Ovary (tissue), 9 donors: ENCODE results near the gene RBM15. TPM values are rescaled to one million over a fixed set of nuclear protein-coding genes. Genes with fewer than 3 reads are reported as not detected.

ENCODE experiments used
- DNase-seq, 5 donors: peaks; one replicate each; pipeline ENCODE4 v3.0.0-alpha.2; 2019 to 2020
- H3K27ac ChIP-seq, 2 donors: fragments of 200-600 bp; one replicate each; pipeline versions ENCODE4 v1.5.1 to v1.8.0; 2019 to 2022
- H3K27me3 ChIP-seq: fragments of 200-600 bp; one replicate; pipeline ENCODE4 v1.8.0; 2022
- H3K36me3 ChIP-seq: fragments of 200-600 bp; sonication (generic); one replicate; pipeline ENCODE4 v1.5.1; 2019
- H3K4me1 ChIP-seq: one replicate; pipeline ENCODE4 v1.8.1; 2013; ENCODE audit warnings: mild to moderate bottlenecking, moderate library complexity; ENCODE audit not compliant: insufficient read depth
- H3K4me3 ChIP-seq: fragments of 200-600 bp; sonication (generic); one replicate; pipeline ENCODE4 v1.5.1; 2017
- H3K9me3 ChIP-seq, 2 donors: fragments of 200-600 bp in 1 of 2; sonication (generic) in 1 of 2; one replicate each; pipeline versions ENCODE4 v1.5.1 to v1.8.1; 2013 to 2019; ENCODE audit warnings: mild to moderate bottlenecking in 1 of 2, moderate library complexity in 1 of 2
- CTCF ChIP-seq, 3 donors: fragments of 450-650 bp in 2 of 3; fragments of 200-600 bp in 1 of 3; IDR thresholded peaks; one replicate each; pipeline versions ENCODE4 v1.5.1 to v1.8.0; 2016 to 2022; ENCODE audit warnings: antibody characterized with exemption in 3 of 3, mild to moderate bottlenecking in 1 of 3
- EP300 ChIP-seq: sonication (generic); formaldehyde crosslinking; IDR thresholded peaks from one replicate; pipeline ENCODE4 v1.6.1; 2017; ENCODE audit warnings: antibody characterized with exemption
- POLR2A ChIP-seq: fragments of 450-650 bp; IDR thresholded peaks from one replicate; pipeline ENCODE4 v1.6.1; 2017; ENCODE audit warnings: antibody characterized with exemption, mild to moderate bottlenecking, moderate library complexity
- WGBS, 3 donors: extraction: QIAGEN DNeasy Blood & Tissue Kit in 1 of 3; methylation state at CpG; one replicate each; pipeline versions ENCODE4 v1.1.5 to v1.1.7; 2013 to 2017; 5-methylcytosine and 5-hydroxymethylcytosine counted together
- intact Hi-C, 4 donors: fragments of 100-400 bp; cut with DNase I; formaldehyde crosslinking; loops; one replicate each; pipeline versions ENCODE4 v1.11.0 to v1.15.1; 2022 to 2023
- polyA plus RNA-seq, 2 donors: library from polyadenylated mRNA; stranded (reverse); fragments of 200-250 nt in 1 of 2; fragments of 350-450 nt in 1 of 2; fragmentation: Illumina TruSeq in 1 of 2; extraction: RNeasy Lipid Tissue Mini Kit (QIAGEN cat#74804) in 1 of 2; gene quantifications; one replicate each; pipeline ENCODE4 v1.2.3, GENCODE V29; 2013 to 2014
- total RNA-seq, 7 donors: library from RNA; depleted of rRNA in 2 of 7; stranded (reverse); fragments of >200 nt in 2 of 7; fragmentation: NEBNext Ultra II Directional in 3 of 7; extraction: Animal tissue kit (Norgen Biotek cat#: 25700) in 3 of 7; gene quantifications; one replicate each; pipeline versions ENCODE4 v1.1.0 to v1.2.4, GENCODE V29; 2016 to 2023
- donor health status: DM: no; HTN: no; CAD: no; lungs with moderate emphysema.
- donor health status: DM: no; HTN: no; CAD: no.
- donor health status: Bipolar disorder and iron deficiency.
- donor health status: DM: yes; HTN: yes; CAD: no.
- donor health status: DM: no; HTN: no; CAD: no.
- donor health status: DM: yes; HTN: yes; CAD: no.

The RBM15 gene
- total and polyA plus RNA-seq, 9 donors = 3.4 to 28.7 (median 25.1) TPM

DNA sequence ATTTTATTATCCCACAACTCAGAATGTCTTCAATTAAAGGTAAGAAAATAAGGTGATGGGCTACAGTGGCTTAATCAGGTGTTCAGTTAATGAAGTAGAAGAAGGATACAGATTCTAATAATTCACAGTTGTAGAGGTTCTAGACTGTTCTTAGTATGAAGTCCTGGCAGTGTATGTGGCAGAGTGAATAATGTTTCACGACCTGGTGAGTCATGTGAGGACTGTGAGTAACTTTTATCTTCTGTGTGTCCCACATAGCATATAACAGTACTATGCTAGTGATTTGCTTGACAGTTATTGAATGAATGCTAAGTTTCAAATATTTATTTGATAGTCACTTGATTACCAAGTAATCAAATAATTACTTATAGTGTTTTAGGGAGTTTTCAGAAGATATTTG, 31.6 kb downstream of the RBM15 start:
- Histone ChIP-seq H3K27ac (no peak overlapping the region), H3K9me3 (no peaks in the 10 kb centered on the region), H3K4me3 (no peak overlapping the region), H3K27me3 (no peaks in the 10 kb centered on the region), H3K4me1 (no peaks in the 10 kb centered on the region), H3K36me3 (no peaks in the 10 kb centered on the region)
- WGBS, 3 donors = 20 to 38% (median 29%) methylated on average over 1 of the region's 1 CpG
- intact Hi-C loops = no loop called here
- DNase-seq = no peak
- no peak for TF ChIP-seq CTCF (IDR thresholded peaks at IDR 0.05)

GRCh38 chr1:110375490-110375889, 36.3 kb downstream of the RBM15 start:
- intact Hi-C loops = no loop called here
- H3K36me3 ChIP-seq = no peaks in the 10 kb centered on the region

DNA sequence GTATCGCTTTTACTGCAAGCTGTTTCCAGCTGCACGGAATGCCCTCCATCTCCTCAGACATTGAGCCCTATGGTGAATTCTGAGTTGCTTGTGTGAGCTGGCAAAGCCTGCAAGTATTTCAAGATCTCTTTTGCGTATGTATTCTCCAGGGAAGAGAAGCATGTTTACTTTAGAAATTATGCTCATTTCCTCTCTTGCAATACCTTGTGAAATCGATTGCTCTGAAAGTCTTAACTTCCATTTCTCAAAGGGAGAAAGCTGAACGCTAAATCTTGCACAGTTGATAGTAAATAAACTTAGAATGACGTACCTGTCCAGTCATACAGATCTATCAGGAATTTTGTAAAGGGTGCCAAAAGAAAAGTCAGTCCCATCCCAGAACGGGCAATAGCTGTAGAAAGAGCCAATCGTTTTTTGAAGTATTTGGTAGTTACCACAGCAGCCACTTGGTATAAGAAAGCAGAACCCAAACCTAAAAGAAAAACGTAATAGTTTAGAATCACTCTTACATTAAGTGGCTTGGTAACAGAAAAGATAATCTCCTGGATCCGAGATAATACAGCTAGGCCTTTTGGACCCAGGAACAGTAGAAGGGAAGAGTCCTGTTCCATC, 41.6 kb downstream of the RBM15 start:
- Histone ChIP-seq H3K27me3 (no peaks in the 10 kb centered on the region), H3K36me3 (no peaks in the 10 kb centered on the region), H3K27ac (no peak overlapping the region), H3K4me3 (no peak overlapping the region), H3K4me1 (peaks cover 4% of the 10 kb centered on the region), H3K9me3 (no peaks in the 10 kb centered on the region)
- 72 to 80% (median 76%) methylated on average over 10 of the region's 10 CpGs for WGBS, 3 donors
- no peak for DNase-seq
- TF ChIP-seq EP300 (no peak), CTCF (IDR thresholded peaks at IDR 0.05) (no peak), POLR2A (no peak)
- intact Hi-C loops = no loop called here

More at GRCh38 chr1:110375490-110375889, 36.3 kb downstream of the RBM15 start:
- WGBS, 3 donors = 74 to 96% (median 91%) methylated on average over 1 of the region's 1 CpG
- H3K4me1 ChIP-seq = no peaks in the 10 kb centered on the region
- no peak for TF ChIP-seq EP300
- TF ChIP-seq CTCF (IDR thresholded peaks at IDR 0.05) = no peak
- TF ChIP-seq POLR2A = no peak
- H3K27me3 ChIP-seq = no peaks in the 10 kb centered on the region
- no peak overlapping the region for H3K4me3 ChIP-seq
- H3K27ac ChIP-seq = no peak overlapping the region
- H3K9me3 ChIP-seq = no peaks in the 10 kb centered on the region
- no peak for DNase-seq

- intact Hi-C loops = no loop called here
- Histone ChIP-seq H3K27ac (no peak overlapping the region), H3K9me3 (no peaks in the 10 kb centered on the region), H3K27me3 (no peaks in the 10 kb centered on the region), H3K4me1 (peaks cover 6% of the 10 kb centered on the region), H3K4me3 (no peak overlapping the region), H3K36me3 (no peaks in the 10 kb centered on the region)
- WGBS, 3 donors = 50 to 56% (median 50%) methylated on average over 5 of the region's 5 CpGs
- TF ChIP-seq EP300 = no peak
- TF ChIP-seq CTCF (IDR thresholded peaks at IDR 0.05) = no peak
- no peak for TF ChIP-seq POLR2A
- no peak for DNase-seq
Measured at GRCh38 chr1:110383251-110383990, 44.2 kb downstream of the RBM15 start.
